D721Med (cell line): Measurements from ENCODE around the gene AP3S2.

Source experiments
- DNase-seq: peaks from one replicate; pipeline ENCODE4 v3.0.0; 2011; ENCODE audit warnings: low spot score; ENCODE audit not compliant: insufficient read length
- FAIRE-seq: peaks from 2 replicates; lab custom pipeline; 2011; peaks lifted over from hg19 to GRCh38; lab: Jason Lieb, UNC
- TF ChIP-seq, protein P1 (sequence below): IDR thresholded peaks from 2 replicates; pipeline ENCODE4 v1.5.1; 2012; ENCODE audit warnings: mild to moderate bottlenecking, control low read depth; ENCODE audit not compliant: insufficient read depth; ENCODE audit errors: missing control alignments

AP3S2 gene

DNA sequence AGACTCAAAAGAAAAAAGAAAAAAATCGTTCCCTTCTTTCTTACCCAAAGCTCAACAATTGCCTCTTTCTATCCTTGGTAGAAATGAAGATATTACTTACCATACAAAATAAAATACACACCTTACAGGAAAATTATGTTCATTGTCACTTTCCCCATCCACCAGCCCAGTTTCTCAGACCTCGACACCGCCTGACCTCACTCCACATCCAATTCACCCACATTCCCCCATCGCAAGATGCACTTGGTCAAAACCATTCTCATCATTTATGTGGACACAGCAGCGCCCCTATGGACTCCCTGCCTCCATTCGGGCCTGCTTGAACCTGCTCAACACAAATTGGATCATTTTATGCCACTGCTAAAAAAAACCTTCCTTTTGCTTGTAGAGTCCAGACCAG is 86.1 kb downstream of the AP3S2 start:
- TF ChIP-seq, protein P1, sequence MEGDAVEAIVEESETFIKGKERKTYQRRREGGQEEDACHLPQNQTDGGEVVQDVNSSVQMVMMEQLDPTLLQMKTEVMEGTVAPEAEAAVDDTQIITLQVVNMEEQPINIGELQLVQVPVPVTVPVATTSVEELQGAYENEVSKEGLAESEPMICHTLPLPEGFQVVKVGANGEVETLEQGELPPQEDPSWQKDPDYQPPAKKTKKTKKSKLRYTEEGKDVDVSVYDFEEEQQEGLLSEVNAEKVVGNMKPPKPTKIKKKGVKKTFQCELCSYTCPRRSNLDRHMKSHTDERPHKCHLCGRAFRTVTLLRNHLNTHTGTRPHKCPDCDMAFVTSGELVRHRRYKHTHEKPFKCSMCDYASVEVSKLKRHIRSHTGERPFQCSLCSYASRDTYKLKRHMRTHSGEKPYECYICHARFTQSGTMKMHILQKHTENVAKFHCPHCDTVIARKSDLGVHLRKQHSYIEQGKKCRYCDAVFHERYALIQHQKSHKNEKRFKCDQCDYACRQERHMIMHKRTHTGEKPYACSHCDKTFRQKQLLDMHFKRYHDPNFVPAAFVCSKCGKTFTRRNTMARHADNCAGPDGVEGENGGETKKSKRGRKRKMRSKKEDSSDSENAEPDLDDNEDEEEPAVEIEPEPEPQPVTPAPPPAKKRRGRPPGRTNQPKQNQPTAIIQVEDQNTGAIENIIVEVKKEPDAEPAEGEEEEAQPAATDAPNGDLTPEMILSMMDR = no peak
- no peak for DNase-seq
- no peak for FAIRE-seq

DNA sequence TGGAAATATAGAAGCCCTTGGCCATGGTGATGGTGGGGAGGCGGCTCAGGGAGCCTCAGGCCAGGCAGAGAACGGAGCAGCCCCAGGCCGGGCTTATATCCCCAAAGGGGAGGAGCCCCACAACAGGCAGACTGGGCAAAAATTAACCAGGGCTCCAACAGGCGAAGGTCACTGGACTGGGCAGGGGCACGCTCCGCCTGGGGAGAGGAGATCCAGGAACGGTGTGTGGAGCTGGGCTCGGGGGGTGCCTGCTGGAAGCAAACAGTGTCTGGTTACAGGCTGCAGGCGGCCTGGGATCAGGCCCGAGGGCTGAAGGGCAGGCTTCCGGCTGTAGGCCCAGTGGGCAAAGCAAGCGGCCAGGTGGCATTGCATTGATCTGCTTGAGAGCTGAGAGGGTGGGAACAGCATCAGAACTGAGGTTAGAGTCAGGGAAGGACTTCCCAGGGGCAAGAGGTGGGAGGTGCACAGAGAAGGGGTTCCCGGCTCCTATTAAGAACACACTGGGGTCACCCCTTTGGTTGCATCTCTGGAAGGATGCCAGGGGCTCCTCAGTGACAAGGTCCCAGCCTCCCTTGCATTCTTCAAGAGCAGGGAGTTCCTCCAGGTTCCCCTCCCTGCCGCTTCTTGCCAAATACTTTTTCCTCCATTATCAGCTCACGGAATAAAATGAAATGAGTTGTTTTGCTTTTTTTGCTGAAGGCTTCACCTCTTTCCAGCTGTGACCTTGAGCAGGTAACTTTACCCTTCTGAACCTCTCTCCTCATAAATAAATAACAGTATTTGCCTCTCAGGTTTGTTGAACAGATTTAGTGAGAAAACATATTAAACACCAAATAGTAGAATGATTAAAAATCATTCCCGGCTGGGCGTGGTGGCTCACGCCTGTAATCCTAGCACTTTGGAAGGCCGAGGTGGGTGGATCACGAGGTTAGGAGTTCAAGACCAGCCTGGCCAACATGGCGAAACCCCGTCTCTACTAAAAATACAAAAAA is 86.9 kb downstream of the AP3S2 start:
- TF ChIP-seq, protein P1 = no peak
- no peak for DNase-seq
- no peak for FAIRE-seq

DNA sequence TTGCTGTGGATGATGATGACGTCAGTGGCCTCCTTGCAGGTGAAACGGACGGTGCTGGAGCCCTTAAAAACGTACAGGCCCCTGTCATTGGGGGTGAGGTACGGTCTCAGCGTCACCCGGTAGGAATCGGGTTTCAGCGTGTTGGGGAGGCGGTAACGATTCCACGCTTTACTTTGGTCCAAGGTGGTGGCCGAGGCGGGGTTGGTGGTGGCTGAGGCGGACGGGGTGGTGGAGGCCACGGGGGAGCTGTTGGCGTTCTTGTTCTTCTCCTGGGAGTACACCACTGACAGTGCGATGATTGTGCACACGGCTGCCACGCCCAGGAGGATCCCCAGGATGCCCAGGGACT is 87.6 kb downstream of the AP3S2 start:
- DNase-seq = no peak
- no peak for FAIRE-seq
- TF ChIP-seq, protein P1 = no peak

DNA sequence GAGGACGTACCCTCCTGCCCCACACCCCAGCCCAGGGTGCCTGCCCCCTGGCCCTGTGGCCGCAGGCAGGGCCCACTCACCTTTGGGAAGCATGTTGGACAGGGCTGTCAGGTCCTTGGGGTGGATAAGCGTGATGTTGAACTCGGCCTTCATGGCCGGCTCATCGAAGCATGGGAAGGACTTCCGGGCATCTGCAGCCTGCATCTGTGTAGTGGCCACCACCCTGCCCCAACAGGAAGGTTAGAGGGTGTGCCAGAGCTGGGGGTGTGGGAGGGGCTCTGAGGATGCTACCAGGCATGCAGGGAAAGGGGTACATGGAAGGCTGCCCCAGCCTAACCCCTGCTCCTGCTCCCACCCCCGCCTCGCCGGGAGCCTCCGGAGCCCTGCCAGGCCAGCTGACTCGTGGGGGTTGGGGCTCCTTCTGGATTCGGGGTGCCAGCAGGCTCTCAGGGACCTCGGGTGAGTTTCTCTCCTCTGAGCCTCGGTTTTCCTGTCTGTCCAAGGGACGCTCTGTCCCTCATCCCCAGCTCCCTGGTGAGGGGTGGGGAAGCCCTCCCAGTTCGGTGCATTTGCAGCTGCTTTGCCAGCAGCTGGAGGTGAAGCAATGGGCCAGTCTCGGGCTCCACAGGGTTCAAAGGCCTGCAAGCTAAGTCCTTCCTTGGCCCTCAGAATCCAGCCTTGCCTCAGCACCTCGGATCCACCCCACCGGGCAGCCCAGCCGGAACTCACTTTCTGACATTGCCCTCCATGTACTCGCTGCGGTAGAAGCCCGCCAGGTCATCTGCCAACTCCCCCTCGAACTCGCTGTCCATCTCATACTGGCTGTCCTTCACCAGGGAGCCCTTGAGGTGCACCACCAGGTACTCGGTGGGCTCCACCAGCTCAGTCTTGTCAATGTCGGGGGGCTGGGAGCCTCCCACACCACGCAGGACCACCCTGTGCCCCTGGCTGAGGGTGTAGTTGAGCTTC is 88.3 kb downstream of the AP3S2 start:
- TF ChIP-seq, protein P1 = no peak
- FAIRE-seq (no peak), DNase-seq (no peak)

DNA sequence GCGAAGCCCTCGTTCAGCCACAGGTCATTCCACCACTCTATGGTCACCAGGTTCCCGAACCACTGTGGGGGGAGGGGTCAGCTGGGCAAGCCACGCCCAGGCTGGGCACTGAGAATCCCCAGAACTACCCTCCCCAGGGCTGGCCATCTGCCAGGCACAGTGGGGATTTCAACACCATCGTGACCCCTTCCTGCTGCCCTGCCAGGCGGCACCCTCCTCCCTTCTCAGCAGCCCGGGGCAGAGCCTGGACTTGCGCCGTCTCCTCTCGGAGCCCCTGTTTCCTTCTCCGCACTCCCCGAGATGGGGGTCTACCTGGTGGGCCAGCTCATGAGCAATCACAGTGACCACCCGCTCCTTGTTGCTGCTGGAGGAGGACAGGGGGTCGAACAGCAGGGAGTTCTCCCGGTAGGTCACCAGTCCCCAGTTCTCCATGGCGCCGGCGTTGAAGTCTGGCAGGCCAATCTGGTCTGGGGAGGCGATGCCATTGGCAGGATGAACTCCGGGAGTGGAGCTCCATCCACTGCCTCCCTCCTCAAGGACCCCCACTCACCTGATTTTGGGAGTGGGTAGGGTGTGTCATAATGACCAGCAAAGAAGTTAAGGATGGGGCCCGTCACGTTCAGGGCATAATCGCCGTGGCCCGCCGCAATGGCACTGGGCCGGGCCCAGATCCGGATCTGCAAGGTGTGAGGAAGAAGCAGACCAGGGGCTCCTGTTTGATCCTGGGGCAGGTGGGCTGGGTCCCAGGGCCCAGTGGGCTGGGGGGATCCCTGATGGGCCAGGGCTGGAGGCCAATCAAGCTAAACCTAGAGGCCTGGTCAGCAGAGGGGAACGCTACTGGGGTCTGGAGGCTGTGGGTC is 89.6 kb downstream of the AP3S2 start:
- FAIRE-seq = no peak
- DNase-seq = no peak
- TF ChIP-seq, protein P1 = no peak

DNA sequence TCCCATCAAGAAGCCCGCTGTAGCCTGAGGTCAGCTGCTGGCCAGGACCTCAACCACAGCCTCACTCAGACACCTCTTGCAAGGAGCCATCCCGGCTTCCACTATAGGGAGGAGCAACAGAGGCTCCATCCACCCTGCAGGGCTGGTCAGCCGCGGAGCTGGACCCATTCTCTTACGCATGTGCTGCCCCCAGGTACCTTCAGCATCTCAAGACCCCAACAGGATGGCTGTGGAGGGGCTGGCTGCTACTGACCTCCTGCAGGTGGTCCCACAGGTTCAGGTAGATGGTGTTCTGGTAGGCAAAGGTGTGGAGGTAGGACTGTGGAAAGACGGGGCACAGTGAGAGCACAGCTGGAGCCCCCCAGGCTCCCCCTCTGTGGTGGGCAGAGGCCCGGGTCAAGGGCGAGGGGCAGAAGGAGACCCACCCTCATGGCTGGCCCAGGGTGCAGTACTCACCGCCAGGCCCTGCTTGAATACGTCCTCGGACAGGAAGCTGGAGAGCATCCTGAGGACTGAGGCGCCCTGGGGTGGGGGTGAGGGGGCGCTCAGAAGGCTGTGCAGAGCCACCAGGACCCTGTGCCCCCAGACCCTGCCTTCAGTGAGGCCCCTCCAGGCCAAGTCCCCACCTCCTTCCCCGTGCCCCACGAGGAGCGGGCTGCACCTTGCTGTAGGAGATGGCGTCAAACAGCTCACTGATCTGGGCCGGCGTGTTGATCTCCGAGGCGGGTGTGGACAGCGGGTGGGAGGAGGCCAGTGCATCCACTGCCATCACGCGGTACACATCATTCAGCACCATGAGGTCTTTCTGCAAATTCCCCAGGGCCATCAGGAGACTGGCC is 90.6 kb downstream of the AP3S2 start:
- TF ChIP-seq, protein P1 = no peak
- FAIRE-seq = no peak
- DNase-seq = no peak
